Posterior cingulate gyrus (tissue), 11 donors: ENCODE results near the gene CHKA.

Source experiments
- DNase-seq, 10 donors: peaks; one replicate each; pipeline versions ENCODE4 v3.0.0 to v3.0.0-alpha.2; 2020 to 2021; ENCODE audit warnings: mixed read lengths in 3 of 10
- intact Hi-C: fragments of 100-400 bp; cut with DNase I; formaldehyde crosslinking; loops from one replicate; pipeline ENCODE4 v1.15.1; 2023

The CHKA gene

GRCh38 chr11:68050371-68050841, 70.8 kb downstream of the CHKA start:
- intact Hi-C loops: no loop called here
- DNase-seq: peak in 1 of 10 donors; percentile 44

- DNase-seq: peak in 1 of 10 donors; percentile 81
- intact Hi-C loops: no loop called here
These were observed 71.4 kb downstream of the CHKA start for GRCh38 chr11:68049509-68050370.

GRCh38 chr11:68048681-68049508, 72.3 kb downstream of the CHKA start:
- DNase-seq: peak in 2 of 10 donors; percentile 77 to 81
- intact Hi-C loops: no loop called here

- peak in 3 of 10 donors; percentile 58 to 88 (median 83) for DNase-seq
- intact Hi-C loops: no loop called here
These were observed 73.5 kb downstream of the CHKA start for GRCh38 chr11:68047437-68048290.

GRCh38 chr11:68044898-68045351, 76.3 kb downstream of the CHKA start:
- DNase-seq: peak in 3 of 10 donors; percentile 57 to 83 (median 59)
- intact Hi-C loops: no loop called here

- intact Hi-C loops: no loop called here
- DNase-seq: peak in 3 of 10 donors; percentile 45 to 80 (median 76)
These were observed 76.9 kb downstream of the CHKA start for GRCh38 chr11:68044145-68044813.

- intact Hi-C loops: no loop called here
- DNase-seq: peak in 3 of 10 donors; percentile 57 to 75 (median 75)
These were observed 77.6 kb downstream of the CHKA start for GRCh38 chr11:68043349-68044144.

GRCh38 chr11:68043029-68043348, 78.2 kb downstream of the CHKA start:
- DNase-seq: peak in 1 of 10 donors; percentile 61
- intact Hi-C loops: no loop called here

GRCh38 chr11:68042219-68043028, 78.8 kb downstream of the CHKA start:
- intact Hi-C loops: no loop called here
- DNase-seq: peak in 4 of 10 donors; percentile 4 to 81 (median 69)

GRCh38 chr11:68041617-68042218, 79.5 kb downstream of the CHKA start:
- DNase-seq: peak in 3 of 10 donors; percentile 34 to 58 (median 42)
- intact Hi-C loops: no loop called here

- intact Hi-C loops: no loop called here
- peak in 3 of 10 donors; percentile 58 to 84 (median 74) for DNase-seq
These were observed 80.1 kb downstream of the CHKA start for GRCh38 chr11:68040957-68041591.

GRCh38 chr11:68040101-68040956, 80.9 kb downstream of the CHKA start:
- peak in 4 of 10 donors; percentile 3 to 81 (median 75) for DNase-seq
- intact Hi-C loops: no loop called here

GRCh38 chr11:68039526-68040086, 81.6 kb downstream of the CHKA start:
- peak in 2 of 10 donors; percentile 39 to 64 for DNase-seq
- intact Hi-C loops: loop anchor here (10.0 kb wide), 1 partner anchor 75 kb away; no protein-coding TSS in a partner anchor

GRCh38 chr11:68038718-68039525, 82.3 kb downstream of the CHKA start, which contains the start of gene TCIRG1:
Gene TCIRG1 (plus strand): TSS chr11:68039025. CDS start chr11:68041272, 2,247 bp downstream.
- DNase-seq: peak in 5 of 10 donors; percentile 39 to 87 (median 54)
- intact Hi-C loops: loop anchor here (10.0 kb wide), 1 partner anchor 76 kb away; no protein-coding TSS in a partner anchor
